22Rv1 (cell line): ENCODE data around the gene CSNK2B.

ENCODE experiments used
- H3K27ac ChIP-seq: fragments of 450-650 bp; 2 replicates; pipeline ENCODE4 v1.5.1; 2017
- ZFX ChIP-seq: fragments of 450-650 bp; IDR thresholded peaks from 2 replicates; pipeline ENCODE4 v1.6.1; 2017; ENCODE audit warnings: antibody characterized with exemption, borderline replicate concordance
- TF ChIP-seq, protein P1 (sequence below): fragments of 450-650 bp; IDR thresholded peaks from 2 replicates; pipeline ENCODE4 v1.5.1; 2017; ENCODE audit warnings: mild to moderate bottlenecking

Gene CSNK2B

DNA sequence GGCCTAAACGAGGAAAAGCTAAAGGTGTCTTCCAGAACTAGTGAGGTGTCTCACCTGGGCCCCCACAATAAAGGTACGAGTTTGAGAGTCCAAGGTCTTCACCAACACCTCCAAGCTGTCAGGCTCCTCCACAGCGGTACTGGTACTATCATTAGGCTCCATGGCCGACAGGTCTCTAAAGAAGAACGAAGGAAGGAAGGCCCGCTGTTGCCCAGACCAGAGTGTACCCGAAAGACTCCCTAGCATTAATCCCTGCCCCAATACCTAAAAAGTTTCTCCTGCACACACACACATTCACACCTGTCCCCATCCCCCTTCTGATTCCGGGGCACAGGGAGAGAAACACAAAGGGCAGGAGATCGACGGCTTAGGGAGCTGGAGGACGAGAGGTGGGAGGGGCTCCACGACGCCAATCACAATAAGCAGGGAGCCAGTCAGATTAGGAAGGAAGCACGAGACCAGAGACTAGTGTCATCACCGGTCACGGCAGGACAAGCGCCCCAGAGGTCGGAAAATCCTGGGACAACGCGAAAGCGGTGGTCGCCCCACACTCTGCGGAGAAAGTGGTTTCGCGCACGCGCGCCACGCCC lies 14.2 kb upstream of the CSNK2B start:
- TF ChIP-seq, protein P1, sequence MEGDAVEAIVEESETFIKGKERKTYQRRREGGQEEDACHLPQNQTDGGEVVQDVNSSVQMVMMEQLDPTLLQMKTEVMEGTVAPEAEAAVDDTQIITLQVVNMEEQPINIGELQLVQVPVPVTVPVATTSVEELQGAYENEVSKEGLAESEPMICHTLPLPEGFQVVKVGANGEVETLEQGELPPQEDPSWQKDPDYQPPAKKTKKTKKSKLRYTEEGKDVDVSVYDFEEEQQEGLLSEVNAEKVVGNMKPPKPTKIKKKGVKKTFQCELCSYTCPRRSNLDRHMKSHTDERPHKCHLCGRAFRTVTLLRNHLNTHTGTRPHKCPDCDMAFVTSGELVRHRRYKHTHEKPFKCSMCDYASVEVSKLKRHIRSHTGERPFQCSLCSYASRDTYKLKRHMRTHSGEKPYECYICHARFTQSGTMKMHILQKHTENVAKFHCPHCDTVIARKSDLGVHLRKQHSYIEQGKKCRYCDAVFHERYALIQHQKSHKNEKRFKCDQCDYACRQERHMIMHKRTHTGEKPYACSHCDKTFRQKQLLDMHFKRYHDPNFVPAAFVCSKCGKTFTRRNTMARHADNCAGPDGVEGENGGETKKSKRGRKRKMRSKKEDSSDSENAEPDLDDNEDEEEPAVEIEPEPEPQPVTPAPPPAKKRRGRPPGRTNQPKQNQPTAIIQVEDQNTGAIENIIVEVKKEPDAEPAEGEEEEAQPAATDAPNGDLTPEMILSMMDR = no peak
- TF ChIP-seq ZFX = no peak
- H3K27ac ChIP-seq = peak overlapping the region; percentile 95

DNA sequence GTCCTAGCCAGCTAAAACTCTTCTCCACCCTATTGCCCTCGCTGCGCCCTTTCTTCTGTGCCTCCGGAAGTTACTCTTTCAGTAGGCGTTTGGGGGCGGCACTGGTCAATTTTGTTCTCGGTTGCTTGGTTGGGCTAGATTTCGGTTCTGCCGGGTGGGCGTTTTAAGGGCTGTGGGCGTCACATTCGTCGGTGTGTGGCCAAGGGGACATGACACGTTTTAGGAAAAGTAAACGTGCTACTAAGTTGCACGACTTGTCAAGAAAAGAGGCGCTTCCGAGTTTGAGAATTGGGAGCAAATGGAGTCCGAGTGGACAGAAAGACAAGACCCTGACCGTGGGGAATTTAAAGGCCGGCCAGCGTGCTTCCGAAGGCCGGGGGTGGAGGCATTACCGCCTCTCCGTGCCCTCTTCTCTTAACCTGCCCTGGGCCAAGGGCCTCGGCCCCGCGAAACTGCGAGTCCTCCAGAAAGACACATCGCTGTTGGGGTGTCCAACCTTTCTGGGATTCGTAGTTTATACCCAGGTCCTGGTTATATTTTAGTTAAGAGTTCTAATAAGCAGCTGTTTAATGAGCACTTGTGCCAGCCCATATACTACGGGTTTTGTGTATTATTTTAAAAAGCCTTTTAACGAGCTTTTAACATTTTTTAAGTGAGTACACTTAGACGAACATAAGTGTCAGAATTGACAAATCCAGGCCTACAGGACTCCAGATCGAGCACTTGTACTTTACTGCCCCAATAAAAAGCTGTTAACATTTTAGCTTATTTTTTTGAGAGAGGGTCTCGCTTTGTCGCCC lies 12.8 kb upstream of the CSNK2B start:
- H3K27ac ChIP-seq = peak overlapping the region; percentile 95
- TF ChIP-seq, protein P1 = no peak
- no peak for TF ChIP-seq ZFX

DNA sequence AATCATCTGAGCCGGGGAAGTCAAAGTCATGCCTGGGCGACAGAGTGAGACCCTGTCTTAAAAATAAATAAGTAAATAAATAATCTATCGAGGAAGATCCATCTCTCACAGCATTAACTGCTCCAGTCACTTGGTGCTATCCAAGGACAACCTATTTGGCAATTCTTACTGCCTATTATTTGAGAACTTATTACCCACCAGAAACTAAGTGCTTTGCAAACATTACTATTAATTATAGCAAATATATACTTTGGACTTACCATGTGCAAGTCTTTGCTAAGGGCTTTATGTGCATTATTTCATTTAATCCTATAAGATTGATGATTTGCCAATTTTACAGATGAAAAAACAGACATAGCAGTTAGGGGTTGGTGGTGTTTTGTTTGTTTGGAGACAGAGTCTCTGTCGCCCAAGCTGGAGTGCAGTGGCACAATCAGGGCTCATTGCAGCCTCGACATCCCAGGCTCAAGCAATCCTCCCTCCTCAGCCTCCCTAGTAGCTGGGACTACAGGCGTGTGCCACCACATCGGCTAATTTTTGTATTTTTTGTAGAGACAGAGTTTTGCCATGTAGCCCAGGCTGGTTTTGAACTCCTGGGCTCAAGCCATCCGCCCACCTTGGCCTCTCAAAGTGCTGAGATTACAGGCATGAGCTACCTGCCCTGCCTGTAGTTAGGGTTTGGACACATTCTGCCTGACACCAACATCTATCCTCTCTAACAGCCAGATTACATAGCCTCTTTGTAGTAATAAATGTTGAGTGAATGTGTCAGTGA lies 11.1 kb upstream of the CSNK2B start:
- H3K27ac ChIP-seq = peak overlapping the region; percentile 95

DNA sequence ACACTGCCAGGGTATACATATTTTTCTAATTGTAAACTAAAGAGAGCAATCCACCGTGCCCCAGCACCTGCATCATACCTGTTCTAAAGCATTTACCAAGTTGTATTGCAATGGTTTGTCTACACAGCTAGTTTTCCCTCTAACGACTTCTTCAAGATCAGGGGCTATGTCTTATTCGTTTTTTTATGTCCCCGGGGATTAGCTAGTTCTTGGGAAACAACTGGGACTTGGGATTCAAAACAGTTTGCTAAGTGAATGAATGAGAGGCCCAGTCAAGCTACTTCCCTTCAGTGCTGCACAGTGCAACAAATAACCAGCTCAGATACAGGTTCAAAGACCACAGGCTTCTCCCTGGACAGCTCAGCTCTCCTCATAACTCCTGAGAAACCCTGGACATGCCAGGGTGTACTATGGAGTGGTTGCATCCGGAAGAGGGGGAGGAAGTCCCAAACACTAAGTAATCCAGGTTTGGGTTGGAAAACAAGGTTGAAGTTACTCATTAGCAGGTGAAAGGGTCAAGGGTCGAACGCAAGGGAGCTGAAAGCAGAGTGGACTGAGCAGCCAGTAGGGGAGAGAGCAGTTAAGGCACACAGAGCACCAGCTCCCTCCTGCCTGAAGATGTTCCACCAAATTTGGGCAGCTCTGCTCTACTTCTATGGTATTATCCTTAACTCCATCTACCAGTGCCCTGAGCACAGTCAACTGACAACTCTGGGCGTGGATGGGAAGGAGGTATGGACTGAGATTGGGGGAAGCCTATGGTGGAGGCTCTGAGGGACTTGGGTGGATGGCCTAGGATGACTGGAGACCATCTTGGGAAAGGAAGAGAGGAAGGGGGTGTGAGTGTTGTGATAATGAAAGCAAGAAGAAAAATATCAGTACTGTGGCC lies 10.3 kb upstream of the CSNK2B start, which contains the start of gene APOM:
Gene APOM (plus strand): TSS at position 546 of the 889 bp plus-strand sequence. CDS start 73 bp downstream, at position 619.
- TF ChIP-seq ZFX = no peak
- TF ChIP-seq, protein P1 = no peak
- H3K27ac ChIP-seq = peak within 1 kb of the TSS; percentile 95

More for the DNA sequence above, 11.1 kb upstream of the CSNK2B start:
- TF ChIP-seq ZFX = no peak
- TF ChIP-seq, protein P1 = no peak

DNA sequence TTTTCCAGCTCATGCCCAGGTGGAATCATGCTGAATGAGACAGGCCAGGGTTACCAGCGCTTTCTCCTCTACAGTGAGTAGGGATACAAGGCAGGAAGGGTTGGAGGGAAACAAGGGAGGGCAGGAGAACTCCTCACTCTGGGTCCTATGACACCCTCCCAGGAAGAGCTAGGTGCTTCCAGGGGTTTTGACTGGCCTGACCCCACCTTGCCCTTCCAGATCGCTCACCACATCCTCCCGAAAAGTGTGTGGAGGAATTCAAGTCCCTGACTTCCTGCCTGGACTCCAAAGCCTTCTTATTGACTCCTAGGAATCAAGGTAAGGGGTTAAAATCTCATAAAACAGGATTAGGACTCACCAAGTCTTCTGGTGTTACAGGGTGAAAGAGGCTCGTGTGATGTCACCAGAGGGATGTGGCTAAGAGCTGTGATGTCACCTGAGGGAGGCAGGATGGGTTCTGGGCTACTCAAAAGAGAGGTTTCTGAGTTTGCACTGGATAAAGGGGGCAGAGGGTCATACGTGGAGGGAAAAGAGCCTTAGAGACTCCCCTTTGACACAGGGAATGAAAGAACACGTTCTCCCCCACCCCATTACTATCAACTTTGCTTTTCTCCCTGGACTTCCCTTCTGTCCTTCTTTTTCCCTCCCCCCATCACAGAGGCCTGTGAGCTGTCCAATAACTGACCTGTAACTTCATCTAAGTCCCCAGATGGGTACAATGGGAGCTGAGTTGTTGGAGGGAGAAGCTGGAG lies 8.3 kb upstream of the CSNK2B start:
- H3K27ac ChIP-seq = peak overlapping the region; percentile 83; the same call in 1 of the 2 replicates

More for the DNA sequence above, 8.3 kb upstream of the CSNK2B start:
- TF ChIP-seq, protein P1 = no peak
- TF ChIP-seq ZFX = no peak
